Hepatocyte (in vitro differentiated cells): ENCODE measurements around the gene DDR2.

ENCODE experiments used
- EZH2 ChIP-seq: fragments of 200-600 bp; sonication (generic); IDR thresholded peaks from 2 replicates; pipeline ENCODE4 v1.6.1; 2016; ENCODE audit warnings: antibody characterized with exemption, mild to moderate bottlenecking, borderline replicate concordance
- EZH2phosphoT487 ChIP-seq: fragments of 200-600 bp; sonication (generic); IDR thresholded peaks from one replicate; pipeline ENCODE4 v1.6.1; 2018; ENCODE audit warnings: antibody characterized with exemption, mild to moderate bottlenecking, low read depth, moderate library complexity; ENCODE audit not compliant: unreplicated experiment, severe bottlenecking
- TF ChIP-seq, protein P1 (sequence below): fragments of 200-600 bp; sonication (generic); IDR thresholded peaks from 2 replicates; pipeline ENCODE4 v1.5.1; 2016; ENCODE audit warnings: antibody characterized with exemption, mild to moderate bottlenecking; ENCODE audit not compliant: poor library complexity

DNA sequence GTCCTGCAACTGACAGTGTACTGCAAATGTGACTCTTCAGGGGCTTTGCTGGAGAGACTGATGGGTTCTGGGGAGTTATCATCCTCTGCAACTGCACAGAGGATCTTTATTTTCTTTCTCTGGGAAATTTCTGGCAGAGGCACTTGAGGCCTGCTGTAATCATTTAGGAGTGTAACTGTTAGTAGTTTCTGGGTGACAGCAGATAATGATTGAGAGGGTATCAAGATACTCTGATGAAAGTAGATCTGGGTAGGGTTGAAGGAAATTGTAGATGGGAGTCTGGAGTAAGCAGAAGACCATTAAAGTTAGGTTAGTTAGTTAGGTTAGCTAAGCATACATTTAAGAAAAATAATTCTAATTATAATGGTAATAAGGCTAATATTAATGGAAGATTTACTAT, 11.0 kb upstream of the DDR2 start:
- TF ChIP-seq, protein P1, sequence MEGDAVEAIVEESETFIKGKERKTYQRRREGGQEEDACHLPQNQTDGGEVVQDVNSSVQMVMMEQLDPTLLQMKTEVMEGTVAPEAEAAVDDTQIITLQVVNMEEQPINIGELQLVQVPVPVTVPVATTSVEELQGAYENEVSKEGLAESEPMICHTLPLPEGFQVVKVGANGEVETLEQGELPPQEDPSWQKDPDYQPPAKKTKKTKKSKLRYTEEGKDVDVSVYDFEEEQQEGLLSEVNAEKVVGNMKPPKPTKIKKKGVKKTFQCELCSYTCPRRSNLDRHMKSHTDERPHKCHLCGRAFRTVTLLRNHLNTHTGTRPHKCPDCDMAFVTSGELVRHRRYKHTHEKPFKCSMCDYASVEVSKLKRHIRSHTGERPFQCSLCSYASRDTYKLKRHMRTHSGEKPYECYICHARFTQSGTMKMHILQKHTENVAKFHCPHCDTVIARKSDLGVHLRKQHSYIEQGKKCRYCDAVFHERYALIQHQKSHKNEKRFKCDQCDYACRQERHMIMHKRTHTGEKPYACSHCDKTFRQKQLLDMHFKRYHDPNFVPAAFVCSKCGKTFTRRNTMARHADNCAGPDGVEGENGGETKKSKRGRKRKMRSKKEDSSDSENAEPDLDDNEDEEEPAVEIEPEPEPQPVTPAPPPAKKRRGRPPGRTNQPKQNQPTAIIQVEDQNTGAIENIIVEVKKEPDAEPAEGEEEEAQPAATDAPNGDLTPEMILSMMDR = no peak
- TF ChIP-seq EZH2 (no peak), EZH2phosphoT487 (no peak)
